ENCODE data around the gene UBE4B. TPM values are rescaled to one million over a fixed set of nuclear protein-coding genes. Genes with fewer than 3 reads are reported as not detected.
"Not testable (repeated sequence)": the region's sequence is repeated elsewhere in the genome, so short reads cannot be mapped to it uniquely, and the experiment has no call there.

UBE4B gene
- total RNA-seq, 1 donor from 2014 or later = 63.7 TPM

- no peak for DNase-seq (ENCODE audit: low spot score in 2 of 2, unreplicated experiment in 2 of 2)
- TF ChIP-seq, protein P1, sequence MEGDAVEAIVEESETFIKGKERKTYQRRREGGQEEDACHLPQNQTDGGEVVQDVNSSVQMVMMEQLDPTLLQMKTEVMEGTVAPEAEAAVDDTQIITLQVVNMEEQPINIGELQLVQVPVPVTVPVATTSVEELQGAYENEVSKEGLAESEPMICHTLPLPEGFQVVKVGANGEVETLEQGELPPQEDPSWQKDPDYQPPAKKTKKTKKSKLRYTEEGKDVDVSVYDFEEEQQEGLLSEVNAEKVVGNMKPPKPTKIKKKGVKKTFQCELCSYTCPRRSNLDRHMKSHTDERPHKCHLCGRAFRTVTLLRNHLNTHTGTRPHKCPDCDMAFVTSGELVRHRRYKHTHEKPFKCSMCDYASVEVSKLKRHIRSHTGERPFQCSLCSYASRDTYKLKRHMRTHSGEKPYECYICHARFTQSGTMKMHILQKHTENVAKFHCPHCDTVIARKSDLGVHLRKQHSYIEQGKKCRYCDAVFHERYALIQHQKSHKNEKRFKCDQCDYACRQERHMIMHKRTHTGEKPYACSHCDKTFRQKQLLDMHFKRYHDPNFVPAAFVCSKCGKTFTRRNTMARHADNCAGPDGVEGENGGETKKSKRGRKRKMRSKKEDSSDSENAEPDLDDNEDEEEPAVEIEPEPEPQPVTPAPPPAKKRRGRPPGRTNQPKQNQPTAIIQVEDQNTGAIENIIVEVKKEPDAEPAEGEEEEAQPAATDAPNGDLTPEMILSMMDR (IDR thresholded peaks at IDR 0.05; ENCODE audit: unreplicated experiment) = no peak
- Mint-ChIP-seq H3K36me3 (peaks cover 5% of the 10 kb centered on the region), H3K27me3 (ENCODE audit: low read depth) (no peaks in the 10 kb centered on the region), H3K27ac (no peak overlapping the region), H3K4me3 (no peak overlapping the region), H3K9me3 (no peaks in the 10 kb centered on the region), H3K4me1 (peaks cover 26% of the 10 kb centered on the region)
Measured at GRCh38 chr1:10065760-10066159, 33.0 kb downstream of the UBE4B start.

GRCh38 chr1:10068605-10069294 lies 36.0 kb downstream of the UBE4B start:
- Mint-ChIP-seq H3K36me3 (peaks cover 5% of the 10 kb centered on the region), H3K4me1 (peaks cover 36% of the 10 kb centered on the region), H3K9me3 (no peaks in the 10 kb centered on the region), H3K27me3 (ENCODE audit: low read depth) (no peaks in the 10 kb centered on the region), H3K27ac (peak overlapping the region; percentile 71), H3K4me3 (no peak overlapping the region)
- no peak for DNase-seq (ENCODE audit: low spot score in 2 of 2, unreplicated experiment in 2 of 2)
- TF ChIP-seq, protein P1 (IDR thresholded peaks at IDR 0.05; ENCODE audit: unreplicated experiment) = no peak

GRCh38 chr1:10070206-10070605 lies 37.4 kb downstream of the UBE4B start:
- H3K27me3 Mint-ChIP-seq (ENCODE audit: low read depth) = no peaks in the 10 kb centered on the region
- H3K9me3 Mint-ChIP-seq = no peaks in the 10 kb centered on the region
- H3K27ac Mint-ChIP-seq = no peak overlapping the region
- H3K4me1 Mint-ChIP-seq = peaks cover 39% of the 10 kb centered on the region
- DNase-seq (ENCODE audit: low spot score in 2 of 2, unreplicated experiment in 2 of 2) = no peak
- TF ChIP-seq, protein P1 (IDR thresholded peaks at IDR 0.05; ENCODE audit: unreplicated experiment) = no peak
- no peak overlapping the region for H3K4me3 Mint-ChIP-seq
- H3K36me3 Mint-ChIP-seq = peaks cover 5% of the 10 kb centered on the region

- Mint-ChIP-seq H3K9me3 (no peaks in the 10 kb centered on the region), H3K4me1 (peaks cover 37% of the 10 kb centered on the region), H3K27me3 (ENCODE audit: low read depth) (no peaks in the 10 kb centered on the region), H3K27ac (peak overlapping the region; percentile 94), H3K36me3 (peaks cover 5% of the 10 kb centered on the region), H3K4me3 (no peak overlapping the region)
- TF ChIP-seq, protein P1 (IDR thresholded peaks at IDR 0.05; ENCODE audit: unreplicated experiment) = no peak
- DNase-seq (ENCODE audit: low spot score in 2 of 2, unreplicated experiment in 2 of 2) = no peak
Measured at GRCh38 chr1:10071640-10072039, 38.9 kb downstream of the UBE4B start.

GRCh38 chr1:10073371-10073770 lies 40.6 kb downstream of the UBE4B start:
- H3K9me3 Mint-ChIP-seq; H3K4me3 Mint-ChIP-seq; H3K27ac Mint-ChIP-seq; H3K36me3 Mint-ChIP-seq; DNase-seq (ENCODE audit: low spot score in 2 of 2, unreplicated experiment in 2 of 2); H3K27me3 Mint-ChIP-seq (ENCODE audit: low read depth): not testable (repeated sequence)
- peaks cover 36% of the 10 kb centered on the region for H3K4me1 Mint-ChIP-seq

DNA sequence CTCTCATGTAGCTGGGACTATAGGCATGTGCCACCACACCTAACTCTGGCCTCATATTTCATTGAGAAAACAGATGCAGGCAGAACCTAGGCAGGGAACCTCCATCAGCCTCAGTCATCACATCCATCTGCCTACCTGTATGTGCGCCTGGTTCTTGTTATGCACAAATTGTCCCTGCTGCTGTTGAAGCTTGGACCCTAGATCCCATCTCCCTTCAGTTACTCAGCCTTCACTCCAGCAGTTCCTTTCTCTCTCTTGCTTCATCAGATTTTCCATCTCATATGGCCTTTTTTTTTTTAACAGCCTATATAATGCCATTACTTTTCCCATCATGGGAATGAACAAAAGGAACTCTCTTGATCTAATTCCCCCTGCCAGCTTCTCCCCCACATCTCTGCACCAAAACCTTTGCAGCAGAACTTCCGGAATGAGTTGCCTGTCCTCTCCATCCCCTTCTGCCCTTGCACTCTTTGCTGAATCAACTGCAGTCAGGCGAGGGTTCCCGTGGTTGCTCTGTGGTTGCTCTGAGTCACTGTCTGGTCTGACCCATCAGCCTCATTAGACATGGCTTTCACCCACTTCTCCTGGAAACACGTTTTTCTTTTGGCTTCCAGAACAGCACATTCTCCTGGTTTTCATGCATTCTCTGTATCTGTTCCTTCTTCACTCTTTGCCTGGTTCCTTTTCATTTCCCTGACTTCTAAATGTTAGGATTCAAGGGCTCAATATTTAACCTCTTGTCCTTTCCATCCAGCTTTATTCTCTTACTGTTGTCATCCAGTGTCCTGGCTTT lies 41.5 kb downstream of the UBE4B start:
- Mint-ChIP-seq H3K9me3 (no peaks in the 10 kb centered on the region), H3K36me3 (peaks cover 4% of the 10 kb centered on the region), H3K4me1 (peaks cover 32% of the 10 kb centered on the region), H3K27ac (peak overlapping the region; percentile 2), H3K27me3 (ENCODE audit: low read depth) (no peaks in the 10 kb centered on the region), H3K4me3 (no peak overlapping the region)
- TF ChIP-seq, protein P1 (IDR thresholded peaks at IDR 0.05; ENCODE audit: unreplicated experiment) = no peak
- DNase-seq (ENCODE audit: low spot score in 2 of 2, unreplicated experiment in 2 of 2) = no peak
